Heart left ventricle (tissue), 13 donors: Measurements from ENCODE around the gene SRGAP1.

Experiments used
- CTCF ChIP-seq, 12 donors: fragments of 200-600 bp; sonication (generic) in 4 of 12; IDR thresholded peaks; one replicate each; pipeline versions ENCODE4 v1.5.0 to v1.8.0; 2018 to 2022; ENCODE audit warnings: antibody characterized with exemption in 12 of 12, mild to moderate bottlenecking in 5 of 12
- POLR2A ChIP-seq, 2 donors: fragments of 450-650 bp; IDR thresholded peaks; one replicate each; pipeline ENCODE4 v1.6.1; 2017; ENCODE audit warnings: antibody characterized with exemption in 2 of 2, mild to moderate bottlenecking in 2 of 2, moderate library complexity in 2 of 2
- donor health status: ischemic (EF 13 %, LVEDD 7.1; RV severe dilation, severe dysfunction).
- donor health status: DM: no; HTN: yes; CAD: no.
- donor health status: DM: no; HTN: no; CAD: no.
- donor health status: ischemic (EF 25% LVEDD 6.9; RV normal size, moderate dysfunction).
- donor health status: ischemic (EF 25% LVEDD 5.7; RV mildly dilated, moderate dysfunction).
- donor health status: ischemic (EF 35%, LVEDD 5.7; RV mildly dilated, moderate dysfunction).
- donor health status: nonischemic (EF 11% LVEDD 7.7; RV severe dilation, severe dysfunction).
- donor health status: DM: yes; HTN: yes; CAD: no.
- donor health status: PGD.
- donor health status: ischemic (EF 29% LVEDD 5.4; RV normal size, mild dysfunction).
- donor health status: nonischemic (EF 23%, LVEDD 6.1; RV moderate dilation, normal function).

DNA sequence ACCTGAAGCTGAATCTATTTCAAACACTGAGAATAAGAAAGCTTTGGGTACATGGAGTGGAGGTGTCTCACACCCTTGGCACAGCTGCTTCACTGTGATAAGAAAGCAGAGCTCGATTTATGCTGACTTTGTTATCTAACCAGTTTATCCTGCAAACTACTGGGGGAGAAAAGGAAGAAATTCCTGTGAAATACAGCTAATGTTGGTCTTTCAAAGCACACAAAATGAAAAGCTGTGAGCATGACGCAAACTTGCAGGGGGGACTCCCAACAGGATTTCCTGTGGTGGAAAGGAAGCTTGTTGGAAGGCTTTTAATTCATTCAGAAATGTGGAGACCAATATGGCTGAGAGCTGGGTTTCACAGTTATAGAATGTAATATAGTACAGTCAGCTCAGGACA, 53.4 kb downstream of the SRGAP1 start:
- TF ChIP-seq CTCF (IDR thresholded peaks at IDR 0.05), result no peak
- no peak for TF ChIP-seq POLR2A (IDR thresholded peaks at IDR 0.05)
